GM18867 (cell line): Measurements from ENCODE around the gene TMEM245.
"Not testable (repeated sequence)": the region's sequence is repeated elsewhere in the genome, so short reads cannot be mapped to it uniquely, and the experiment has no call there.

Experiments used
- ATAC-seq: cut with Tn5 transposase; IDR thresholded peaks from one replicate; pipeline ENCODE4 v1.9.1; 2021; ENCODE audit warnings: mild to moderate bottlenecking, moderate library complexity; ENCODE audit not compliant: unreplicated experiment

TMEM245 gene

GRCh38 chr9:109072133-109072692 is 47.5 kb downstream of the TMEM245 start:
- no peak for ATAC-seq

- no peak for ATAC-seq
Measured at GRCh38 chr9:109068764-109069163, 51.0 kb downstream of the TMEM245 start.

DNA sequence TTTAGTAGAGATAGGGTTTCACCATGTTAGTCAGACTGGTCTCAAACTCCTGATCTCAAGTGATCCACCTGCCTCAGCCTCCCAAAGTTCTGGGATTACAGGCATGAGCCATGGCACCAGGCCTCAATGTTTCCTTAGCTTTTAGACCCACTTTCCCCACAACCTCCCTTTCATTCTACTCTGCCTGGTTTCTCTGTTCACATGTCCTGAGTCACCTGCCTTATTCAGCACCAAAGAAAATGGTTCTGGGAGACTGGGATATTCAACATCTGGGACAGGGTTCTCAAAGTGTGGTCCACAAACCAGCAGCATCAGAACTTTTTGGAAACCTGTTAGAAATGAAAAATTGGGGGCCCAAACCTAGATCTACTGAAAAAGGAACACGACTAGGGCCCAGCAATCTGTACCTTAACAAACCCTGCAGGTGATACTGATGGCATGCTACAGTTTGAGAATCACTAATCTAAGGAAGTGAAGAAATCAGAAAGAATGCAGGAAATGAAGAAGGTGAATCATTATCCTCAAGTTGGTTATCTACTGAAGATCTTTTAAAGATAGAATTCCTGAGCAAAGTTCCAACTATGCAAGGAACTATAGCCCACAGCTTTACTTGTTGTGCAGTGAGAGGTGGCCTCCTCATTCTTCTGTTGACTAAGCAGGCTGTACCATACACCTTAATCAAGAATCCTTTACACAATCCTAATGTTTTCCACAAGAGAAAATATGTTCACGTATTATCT is 54.6 kb downstream of the TMEM245 start:
- no peak for ATAC-seq

DNA sequence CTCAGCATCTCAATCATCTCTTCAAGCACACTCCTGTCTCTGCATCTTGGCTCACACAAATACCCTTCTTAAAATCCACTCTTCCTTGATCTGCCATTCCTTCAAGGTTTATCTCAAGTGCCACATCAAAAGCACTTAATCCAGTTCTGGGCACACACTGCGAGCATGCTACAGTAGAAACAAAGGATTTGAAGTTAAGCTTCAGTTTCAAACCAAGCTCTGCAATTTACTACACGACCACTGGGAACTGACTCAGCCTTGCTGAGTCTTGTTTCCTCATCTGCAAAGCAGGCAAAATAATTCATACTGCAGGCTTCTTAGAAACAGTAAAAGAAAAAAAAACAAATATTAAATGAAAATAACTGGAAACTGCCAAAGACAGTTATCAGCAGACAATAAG is 56.0 kb downstream of the TMEM245 start:
- ATAC-seq: no peak

DNA sequence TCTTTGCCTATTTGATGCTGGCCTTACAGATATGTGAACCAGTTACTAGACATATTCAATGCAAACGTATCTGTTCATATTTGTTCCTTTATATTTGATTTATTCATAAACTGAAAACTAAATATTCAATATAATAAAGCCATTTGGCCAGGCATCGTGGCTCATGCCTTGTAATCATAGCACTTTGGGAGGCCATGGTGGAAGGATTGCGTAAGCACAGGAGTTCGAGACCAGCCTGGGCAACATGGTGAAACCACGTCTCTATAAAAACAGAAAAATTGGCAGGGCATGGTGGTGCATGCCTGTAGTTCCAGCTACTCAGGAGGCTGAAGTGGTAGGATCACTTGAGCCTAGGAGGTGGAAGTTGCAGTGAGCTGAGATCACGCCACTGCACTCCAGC is 57.2 kb downstream of the TMEM245 start:
- no peak for ATAC-seq

GRCh38 chr9:109060191-109060590 is 59.6 kb downstream of the TMEM245 start:
- ATAC-seq: no peak

GRCh38 chr9:109053121-109053520 is 66.6 kb downstream of the TMEM245 start:
- not testable (repeated sequence) for ATAC-seq

- ATAC-seq: no peak
Measured at GRCh38 chr9:109052416-109052815, 67.3 kb downstream of the TMEM245 start.

GRCh38 chr9:109051733-109052132 is 68.0 kb downstream of the TMEM245 start:
- ATAC-seq: no peak

- no peak for ATAC-seq
Measured at GRCh38 chr9:109050444-109050843, 69.3 kb downstream of the TMEM245 start.

DNA sequence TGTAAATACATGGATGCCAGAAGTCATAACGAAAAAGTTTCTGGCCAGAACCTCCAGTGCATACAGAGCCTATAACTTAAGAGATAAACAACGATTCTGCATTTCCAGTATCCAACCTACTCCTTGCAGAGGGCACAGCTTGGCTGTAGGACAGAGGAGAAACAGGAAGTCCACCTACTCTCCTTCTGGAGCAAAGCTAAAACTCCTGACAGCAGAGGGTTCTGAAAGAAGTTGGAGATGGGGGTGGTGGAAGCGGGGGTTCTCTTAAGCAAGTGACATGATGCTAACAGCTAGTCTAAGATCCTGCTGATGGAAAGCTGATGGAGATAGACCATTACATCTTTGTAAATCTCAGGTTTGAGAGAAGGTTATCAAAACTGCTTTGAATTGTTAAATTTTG is 70.9 kb downstream of the TMEM245 start:
- no peak for ATAC-seq

GRCh38 chr9:109047259-109047658 is 72.5 kb downstream of the TMEM245 start:
- no peak for ATAC-seq

GRCh38 chr9:109046346-109046745 is 73.4 kb downstream of the TMEM245 start:
- ATAC-seq: no peak

- ATAC-seq: no peak
Measured at GRCh38 chr9:109043578-109043977, 76.2 kb downstream of the TMEM245 start.

- no peak for ATAC-seq
Measured at GRCh38 chr9:109040571-109040970, 79.2 kb downstream of the TMEM245 start.

DNA sequence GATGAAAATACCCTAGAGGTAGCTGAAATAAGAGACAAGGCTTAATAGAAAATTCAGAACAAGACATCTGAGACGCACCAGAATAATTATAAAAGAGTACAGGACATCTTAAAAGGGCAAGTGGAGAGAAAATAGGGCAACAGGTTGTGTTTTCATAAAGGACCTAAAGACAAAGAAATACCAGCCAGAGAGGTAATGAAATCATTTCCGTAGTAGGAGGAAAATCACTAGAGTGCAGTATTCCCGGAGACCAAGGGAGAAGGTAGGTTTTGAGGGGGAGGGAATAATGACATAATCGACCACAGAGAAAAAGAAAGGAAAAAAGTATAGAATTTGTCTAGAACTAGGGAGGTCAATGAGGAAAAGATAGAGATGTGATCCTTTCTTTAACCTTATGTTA is 80.2 kb downstream of the TMEM245 start:
- ATAC-seq: no peak

DNA sequence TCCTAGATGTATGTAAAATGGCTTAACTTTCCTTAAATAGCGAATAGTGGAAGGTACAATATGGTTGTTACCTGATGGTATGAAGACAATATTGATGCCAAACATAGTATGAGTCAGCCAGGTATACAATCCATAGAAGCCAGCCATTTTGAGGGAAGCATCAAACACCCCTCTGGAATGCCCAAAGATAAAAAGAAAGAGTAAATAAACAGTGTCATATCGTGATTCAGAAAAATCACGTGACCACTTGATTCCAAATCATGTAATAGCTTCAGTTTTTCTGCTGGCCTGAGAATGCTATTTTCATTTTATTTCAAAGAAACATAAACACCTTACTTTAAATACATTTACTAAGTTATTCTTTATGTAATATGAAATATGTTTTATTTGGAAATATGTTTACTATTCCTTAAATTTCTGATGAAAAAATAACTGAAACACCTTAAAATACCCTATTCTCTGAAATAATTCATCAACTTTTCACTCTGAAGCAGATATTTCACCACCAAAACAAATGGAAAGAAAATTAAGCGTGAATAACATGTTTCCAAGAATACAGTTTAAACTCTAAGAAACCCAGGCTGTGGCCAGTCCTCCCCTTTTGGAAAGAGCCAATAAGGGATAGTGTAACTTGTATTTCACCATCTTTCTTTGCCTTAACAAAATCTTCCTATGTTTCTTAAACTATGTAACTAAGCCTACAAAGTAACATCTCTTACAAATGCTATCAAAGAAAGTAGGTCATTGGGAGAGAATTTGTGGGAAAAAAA is 81.6 kb downstream of the TMEM245 start:
- ATAC-seq: no peak

DNA sequence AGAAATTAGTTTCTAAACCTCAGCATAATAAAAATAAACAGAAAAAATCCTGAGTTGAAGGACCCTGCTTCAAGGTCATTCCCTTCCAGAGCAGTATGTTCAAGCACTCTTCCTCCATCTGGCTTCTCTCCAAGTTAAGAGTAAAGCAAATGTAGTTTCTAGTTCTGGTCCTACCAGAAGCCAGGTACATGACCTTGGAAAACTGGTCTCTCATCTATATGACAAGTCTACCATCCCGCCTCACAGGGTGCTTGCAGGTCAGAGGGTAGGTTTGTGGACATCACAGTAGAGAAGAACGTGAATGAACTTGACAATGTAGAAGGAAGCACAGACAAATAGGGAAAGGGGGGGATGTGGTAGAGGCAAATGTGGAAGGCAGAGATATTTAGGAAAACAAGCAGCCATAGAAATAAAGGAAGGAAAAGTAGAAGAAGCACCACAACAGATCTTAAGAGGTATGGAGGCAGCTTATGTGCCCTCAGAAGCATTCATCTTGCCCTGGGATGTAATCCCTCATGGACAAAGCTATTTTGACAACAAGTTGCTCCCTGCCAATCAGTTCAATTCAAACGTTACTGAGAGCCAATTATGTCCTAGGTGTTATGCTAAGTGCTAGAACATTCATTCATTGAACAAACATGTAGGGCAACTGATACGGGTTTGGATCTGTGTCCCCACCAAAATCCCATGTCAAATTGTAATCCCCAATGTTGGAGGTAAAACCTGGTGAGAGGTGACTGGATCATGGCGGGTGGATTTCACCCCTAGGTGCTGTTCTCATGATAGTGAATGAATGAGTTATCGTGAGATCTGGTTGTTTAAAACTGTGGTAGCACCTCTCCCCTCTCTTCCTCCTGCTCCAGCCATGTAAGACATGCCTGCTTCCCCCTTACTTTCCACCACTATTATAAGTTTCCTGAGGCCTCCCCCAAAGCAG is 82.7 kb downstream of the TMEM245 start:
- ATAC-seq: no peak

- no peak for ATAC-seq
Measured at GRCh38 chr9:109035684-109036423, 83.9 kb downstream of the TMEM245 start.
